GM19351 (cell line): ENCODE measurements around the gene TET2.

Experiments used
- ATAC-seq: cut with Tn5 transposase; IDR thresholded peaks from one replicate; pipeline ENCODE4 v1.9.1; 2021; ENCODE audit warnings: mild to moderate bottlenecking, moderate library complexity; ENCODE audit not compliant: unreplicated experiment

The TET2 gene

DNA sequence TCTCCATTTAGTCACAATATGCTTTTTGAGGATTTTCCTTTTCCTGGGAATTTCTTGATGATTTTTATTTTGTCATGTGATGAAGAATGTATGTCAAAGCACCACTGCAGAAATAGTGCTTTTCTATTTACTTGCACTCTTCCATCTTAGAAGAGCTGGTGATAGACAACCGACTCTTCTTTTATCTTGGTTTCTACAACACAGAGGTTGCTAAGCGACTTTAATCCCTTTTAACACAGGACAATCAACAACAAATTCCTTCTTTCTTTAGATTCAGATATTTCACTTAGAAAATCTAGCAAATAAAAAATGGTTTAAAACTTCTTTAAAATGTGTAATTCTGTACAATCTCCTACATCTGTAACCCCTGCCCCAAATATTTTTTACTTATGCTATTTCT lies 34.6 kb downstream of the TET2 start:
- ATAC-seq: no peak

DNA sequence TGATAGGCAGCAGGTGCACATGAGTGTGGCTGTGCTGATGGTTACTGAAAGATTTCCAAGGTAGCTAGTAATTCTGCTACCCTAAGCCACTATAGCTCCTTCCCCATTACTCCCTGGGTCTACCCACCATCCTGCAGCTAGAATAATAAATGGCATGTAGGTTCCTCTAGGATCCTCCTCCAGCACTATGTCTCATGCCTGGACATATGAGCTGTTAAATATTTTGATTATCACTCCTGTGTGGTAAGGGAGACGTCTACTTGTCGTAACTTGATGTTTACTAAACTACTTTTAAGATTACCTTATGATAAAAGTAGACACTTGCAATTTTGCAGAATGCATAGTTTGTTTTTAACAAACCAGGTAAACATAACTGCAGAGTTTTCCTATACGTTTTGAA lies 35.5 kb downstream of the TET2 start:
- ATAC-seq: no peak

- no peak for ATAC-seq
Observed at GRCh38 chr4:105184316-105184980, 37.8 kb downstream of the TET2 start.

GRCh38 chr4:105186701-105187161 lies 40.1 kb downstream of the TET2 start:
- ATAC-seq: no peak

GRCh38 chr4:105189855-105190650 lies 43.4 kb downstream of the TET2 start:
- no peak for ATAC-seq

- ATAC-seq: peak; percentile 58
Observed at GRCh38 chr4:105191621-105192210, 45.0 kb downstream of the TET2 start.

- no peak for ATAC-seq
Observed at GRCh38 chr4:105192474-105192873, 45.8 kb downstream of the TET2 start.

DNA sequence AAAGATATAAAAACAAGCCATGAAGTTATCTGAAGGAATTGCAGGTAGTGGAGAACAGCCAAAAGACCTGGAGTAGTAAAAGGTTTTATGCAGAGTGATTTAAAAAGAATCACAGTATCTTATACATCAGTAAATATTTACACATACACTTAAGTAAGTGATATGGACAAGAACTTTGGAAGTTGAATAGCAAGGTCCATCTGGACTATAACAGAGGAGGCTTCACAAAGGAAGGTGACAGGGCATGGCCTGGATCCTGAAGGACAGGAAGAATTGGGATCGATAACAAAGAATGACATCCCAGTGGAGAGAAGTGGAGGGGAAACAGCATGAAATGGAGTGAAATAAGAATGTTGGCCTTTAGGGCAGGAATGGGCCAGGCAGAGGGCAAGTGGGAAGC lies 46.2 kb downstream of the TET2 start:
- no peak for ATAC-seq

- no peak for ATAC-seq
Observed at GRCh38 chr4:105193536-105193935, 46.9 kb downstream of the TET2 start.

DNA sequence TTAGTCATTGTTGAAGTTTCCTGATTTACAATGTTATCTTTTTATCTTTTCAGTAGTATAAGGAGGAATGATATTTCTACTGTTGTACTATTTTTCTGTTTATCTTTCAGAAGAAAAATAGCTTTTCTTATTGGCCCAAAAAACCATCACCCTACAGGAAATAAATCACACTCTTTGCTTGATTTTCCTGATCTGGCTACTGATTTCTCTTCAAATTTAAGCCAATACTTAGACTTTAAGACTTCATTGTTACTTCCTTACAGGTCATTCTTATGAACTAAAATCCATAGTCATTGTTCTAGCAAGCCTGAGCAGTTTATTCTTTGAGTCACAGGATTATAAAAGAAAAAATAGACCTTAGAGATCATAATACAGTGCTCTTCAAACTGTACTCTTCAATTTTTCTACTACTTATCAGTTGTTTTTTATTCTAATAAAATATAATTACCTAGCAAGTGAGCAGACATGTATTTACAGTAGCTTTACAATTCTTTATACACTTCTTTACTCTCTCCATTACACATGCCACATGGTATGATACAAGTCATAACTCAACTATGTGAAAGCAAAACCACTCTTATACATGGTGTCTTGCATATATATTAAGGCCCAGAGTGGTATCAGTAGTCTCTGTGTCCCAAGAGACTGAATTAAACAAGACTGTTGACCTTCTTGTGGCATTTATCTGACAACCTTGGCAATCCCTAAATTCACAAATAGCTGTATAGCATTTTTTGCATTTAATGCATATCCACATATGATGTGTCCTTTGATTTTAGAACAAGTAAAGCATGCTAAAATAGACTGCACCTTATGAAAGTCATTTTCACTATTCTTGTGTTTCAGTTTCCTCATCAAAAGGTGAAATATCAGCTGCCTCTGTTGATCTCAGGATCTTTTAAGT lies 47.9 kb downstream of the TET2 start:
- ATAC-seq: peak; percentile 90

DNA sequence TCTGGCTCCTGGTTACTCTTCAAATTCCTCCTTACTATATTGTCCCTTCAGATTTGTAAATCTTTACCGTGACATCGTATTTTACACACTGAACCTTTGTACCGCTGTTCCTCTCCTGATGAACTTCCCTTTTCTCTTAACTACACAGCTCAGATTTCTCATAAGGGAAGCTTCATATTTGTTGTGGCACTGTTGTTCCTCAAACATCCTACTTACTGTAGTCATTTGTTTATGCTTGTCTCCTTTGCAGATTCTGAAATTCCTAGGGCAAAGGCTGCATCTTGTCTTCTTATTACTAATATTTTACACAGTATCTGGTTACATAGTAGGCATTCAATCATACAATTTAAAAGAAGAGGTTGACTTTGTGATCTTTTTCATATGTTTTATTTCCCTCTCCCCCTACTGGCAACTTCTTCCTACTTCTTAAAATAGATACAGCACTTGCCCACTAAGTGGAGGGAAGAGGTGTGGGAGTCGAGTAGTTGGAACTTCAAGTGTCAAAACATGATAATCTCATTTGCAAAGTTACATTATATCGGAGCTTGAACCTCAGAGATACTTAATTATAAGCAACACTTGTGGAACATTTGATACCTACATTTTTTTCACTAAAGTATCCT lies 50.0 kb downstream of the TET2 start:
- ATAC-seq: peak; percentile 19

- ATAC-seq: no peak
Observed at GRCh38 chr4:105197777-105198176, 51.1 kb downstream of the TET2 start.

DNA sequence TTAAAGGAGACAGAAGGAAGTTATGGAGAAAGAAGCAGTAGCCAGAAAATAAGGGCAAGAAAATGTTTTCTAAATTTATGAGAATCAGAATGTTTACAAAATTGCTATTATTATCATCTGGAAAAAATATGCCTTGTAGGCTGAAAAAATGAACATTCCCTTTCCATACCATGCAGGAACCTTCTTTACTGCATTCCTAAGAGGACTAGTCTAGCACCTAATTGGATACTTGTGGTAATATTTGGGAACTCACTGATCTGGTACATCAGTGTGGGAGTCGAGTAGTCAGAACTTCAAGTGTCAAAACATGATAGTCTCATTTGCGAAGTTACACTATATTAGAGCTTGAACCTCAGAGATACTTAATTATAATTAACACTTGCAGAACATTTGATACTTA lies 51.9 kb downstream of the TET2 start:
- no peak for ATAC-seq

DNA sequence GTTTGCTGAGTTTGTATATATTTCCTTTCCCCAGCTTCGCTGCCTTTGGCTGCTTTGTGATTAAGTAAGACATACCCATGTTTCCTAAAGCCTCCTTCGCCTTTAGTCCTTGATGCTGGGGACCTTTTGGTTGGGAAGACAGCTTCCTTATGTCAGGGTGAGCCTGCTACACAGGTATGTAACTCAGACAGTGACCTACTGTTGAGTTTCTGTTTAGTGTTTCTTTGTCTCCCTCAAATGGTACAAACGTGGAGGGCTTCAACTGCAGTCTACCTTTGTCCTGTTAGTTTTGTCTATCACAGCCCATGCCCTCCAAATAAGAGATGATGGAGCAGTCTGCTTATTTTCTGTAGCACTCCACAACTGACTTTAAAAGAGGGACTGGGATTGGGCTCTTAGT lies 59.5 kb downstream of the TET2 start:
- no peak for ATAC-seq

GRCh38 chr4:105207386-105207785 lies 60.7 kb downstream of the TET2 start:
- ATAC-seq: no peak

DNA sequence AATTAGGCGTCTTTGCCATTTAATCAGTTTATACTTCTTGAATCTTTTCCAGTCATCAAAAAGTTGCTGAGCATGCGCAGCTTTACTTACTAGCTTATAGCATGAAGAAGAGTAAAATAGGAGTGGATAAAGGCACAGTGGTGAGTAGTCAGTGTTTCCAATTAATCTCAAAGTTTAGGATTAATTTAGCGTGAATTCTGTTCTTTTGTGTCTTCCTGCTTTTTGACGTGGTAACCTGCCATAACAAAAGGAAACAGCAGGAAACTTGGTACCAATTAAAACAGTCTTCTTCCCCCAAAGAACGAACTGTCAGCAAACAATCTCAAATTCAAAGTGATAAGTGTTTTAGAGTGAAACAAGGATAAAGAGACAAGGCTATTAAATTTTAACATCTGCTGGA lies 61.9 kb downstream of the TET2 start:
- no peak for ATAC-seq

DNA sequence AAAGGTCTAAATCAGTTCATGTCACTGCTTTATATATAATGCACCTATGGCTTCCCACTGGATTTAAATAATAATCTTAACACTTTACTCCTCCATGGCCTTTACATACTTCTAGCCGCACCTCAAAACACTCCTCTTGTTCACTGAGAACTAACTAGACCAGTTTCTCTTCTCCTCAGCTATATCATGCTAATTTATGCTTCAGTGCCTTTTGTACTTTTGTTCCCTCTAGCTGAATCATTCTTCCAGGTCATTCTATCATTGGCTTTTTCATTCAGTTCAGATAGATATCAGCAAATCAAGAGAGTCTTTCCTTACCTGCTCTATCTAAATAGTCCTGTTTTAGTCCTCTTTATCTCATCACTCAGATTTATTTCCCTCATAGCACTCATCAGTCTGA lies 64.2 kb downstream of the TET2 start:
- ATAC-seq: no peak

- ATAC-seq: peak; percentile 75
Observed at GRCh38 chr4:105215609-105216313, 69.1 kb downstream of the TET2 start.

DNA sequence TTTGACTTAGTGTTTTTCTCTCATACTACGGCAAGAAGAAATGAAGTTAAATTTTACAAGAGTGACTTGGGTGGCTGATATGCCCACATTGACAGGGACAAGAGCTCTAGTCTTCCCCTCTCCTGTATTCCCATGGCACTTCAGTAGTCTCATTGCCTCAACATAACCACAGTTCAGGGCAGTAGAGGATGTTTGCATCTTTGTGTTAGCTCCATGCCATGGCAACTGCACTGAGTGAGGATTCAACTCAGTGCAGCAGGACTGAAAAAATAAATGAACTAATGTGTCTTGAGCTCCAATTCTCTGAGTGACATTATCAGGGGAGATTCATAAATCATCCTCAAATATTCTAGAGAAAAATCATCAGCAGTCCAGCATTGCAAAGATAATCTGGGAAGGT lies 78.8 kb downstream of the TET2 start:
- no peak for ATAC-seq

GRCh38 chr4:105227054-105227453 lies 80.4 kb downstream of the TET2 start:
- ATAC-seq: no peak
